ENCODE results near the gene SPATA6L. TPM values are rescaled to one million over a fixed set of nuclear protein-coding genes. Genes with fewer than 3 reads are reported as not detected.

The SPATA6L gene
- total RNA-seq, 4 donors from 2014 or later = 0.51 to 13.6 (median 6.5) TPM

GRCh38 chr9:4550777-4551484 is 115.3 kb downstream of the SPATA6L start:
- no peaks in the 10 kb centered on the region for H3K27me3 ChIP-seq
- H3K4me1 ChIP-seq = no peaks in the 10 kb centered on the region
- intact Hi-C loops (cut with DNase I; ENCODE audit: low total_unique reads) = no loop called here
- H3K27ac ChIP-seq = peak overlapping the region in 1 of 2 donors; percentile 53
- H3K9me3 ChIP-seq = no peaks in the 10 kb centered on the region
- TF ChIP-seq CTCF (IDR thresholded peaks at IDR 0.05) (no peak), POLR2A (IDR thresholded peaks at IDR 0.05) (no peak)
- H3K4me3 ChIP-seq = no peak overlapping the region
- no peaks in the 10 kb centered on the region for H3K36me3 ChIP-seq
- no peak for DNase-seq

GRCh38 chr9:4549751-4550295 is 116.5 kb downstream of the SPATA6L start:
- no peak for DNase-seq
- H3K27me3 ChIP-seq = no peaks in the 10 kb centered on the region
- intact Hi-C loops (cut with DNase I; ENCODE audit: low total_unique reads) = no loop called here
- H3K4me1 ChIP-seq = no peaks in the 10 kb centered on the region
- H3K27ac ChIP-seq = peak overlapping the region in 1 of 2 donors; percentile 53
- no peaks in the 10 kb centered on the region for H3K36me3 ChIP-seq
- TF ChIP-seq CTCF (IDR thresholded peaks at IDR 0.05) = no peak
- TF ChIP-seq POLR2A (IDR thresholded peaks at IDR 0.05) = no peak
- H3K4me3 ChIP-seq = no peak overlapping the region
- H3K9me3 ChIP-seq = no peaks in the 10 kb centered on the region

DNA sequence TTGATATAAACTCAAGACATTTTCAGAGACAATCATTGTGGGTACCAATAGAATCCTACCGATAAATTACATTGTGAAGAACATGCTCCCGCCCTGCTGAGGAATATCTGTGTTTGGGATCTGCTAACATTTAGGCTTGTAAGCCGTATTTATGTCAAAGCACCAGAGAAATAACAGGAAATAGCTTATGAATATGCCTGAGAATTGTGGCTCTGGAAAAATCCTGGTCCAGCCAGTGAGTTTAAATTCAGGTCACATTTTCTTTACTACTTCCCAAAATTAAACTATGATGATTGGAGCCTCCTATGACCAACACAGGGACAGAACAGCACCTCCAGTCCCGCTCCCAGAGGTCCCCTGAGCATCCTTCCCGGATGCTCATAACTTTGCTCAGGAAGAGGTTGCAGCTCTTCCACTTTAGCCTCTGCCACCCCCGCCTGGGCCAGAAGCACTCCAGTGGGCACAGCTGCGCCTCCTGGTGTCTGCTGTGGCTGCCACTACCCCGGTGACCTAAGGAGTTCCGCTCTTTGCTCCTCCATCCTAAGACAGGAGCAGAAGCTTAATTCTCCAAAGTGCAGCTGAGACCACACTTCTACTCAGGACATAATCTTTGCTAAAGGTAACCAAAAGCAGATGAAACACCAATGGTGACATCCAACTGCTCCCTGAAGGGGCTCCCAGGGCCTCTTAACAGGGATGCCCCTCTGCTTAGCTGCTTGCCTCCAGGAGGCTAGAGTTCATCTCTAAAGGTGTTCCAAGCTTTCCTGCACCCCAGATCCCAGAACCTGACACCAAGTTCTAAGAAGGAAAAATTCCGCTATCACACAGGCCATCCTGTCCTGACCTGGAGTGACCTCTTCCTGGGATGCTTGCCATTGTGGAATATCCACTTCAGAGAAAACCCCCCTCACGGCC is 117.2 kb downstream of the SPATA6L start:
- Histone ChIP-seq H3K9me3 (no peaks in the 10 kb centered on the region), H3K36me3 (no peaks in the 10 kb centered on the region), H3K27ac (peak overlapping the region; percentile 34 to 53), H3K4me1 (no peaks in the 10 kb centered on the region), H3K27me3 (no peaks in the 10 kb centered on the region), H3K4me3 (no peak overlapping the region)
- TF ChIP-seq POLR2A (IDR thresholded peaks at IDR 0.05) = no peak
- peak in 2 of 4 experiments; percentile 11 to 16 for TF ChIP-seq CTCF (IDR thresholded peaks at IDR 0.05)
- DNase-seq = peak in 1 of 2 donors; percentile 28
- intact Hi-C loops (cut with DNase I; ENCODE audit: low total_unique reads) = no loop called here

Other genes with a start within 250 kb of the SPATA6L start
- 10 to 100 TPM in 2 of 4 donors, 1 to 10 TPM in 2; 6.8 to 19.2 (median 11.8) TPM for gene SLC1A1, start 176.0 kb downstream of the SPATA6L start, total RNA-seq
- 1 to 10 TPM; 5.6 to 8.3 (median 7.2) TPM for gene PLPP6, start 4.2 kb downstream of the SPATA6L start, total RNA-seq
- 10 to 100 TPM; 21.1 to 50.5 (median 34.0) TPM for gene CDC37L1, start 13.1 kb upstream of the SPATA6L start, total RNA-seq
- gene AK3, start 74.7 kb upstream of the SPATA6L start, total RNA-seq = 100 to 1,000 TPM in 1 of 4 donors, 10 to 100 TPM in 3; 57.9 to 129 (median 78.4) TPM
- gene RCL1, start 126.5 kb upstream of the SPATA6L start, total RNA-seq = 10 to 100 TPM; 21.3 to 49.7 (median 37.7) TPM